GM18499 (cell line): ENCODE data around the gene ACO1.

Experiments
- ATAC-seq: cut with Tn5 transposase; IDR thresholded peaks from one replicate; pipeline ENCODE4 v1.9.1; 2021; ENCODE audit warnings: moderate number of reproducible peaks; ENCODE audit not compliant: insufficient read depth, unreplicated experiment

ACO1 gene

DNA sequence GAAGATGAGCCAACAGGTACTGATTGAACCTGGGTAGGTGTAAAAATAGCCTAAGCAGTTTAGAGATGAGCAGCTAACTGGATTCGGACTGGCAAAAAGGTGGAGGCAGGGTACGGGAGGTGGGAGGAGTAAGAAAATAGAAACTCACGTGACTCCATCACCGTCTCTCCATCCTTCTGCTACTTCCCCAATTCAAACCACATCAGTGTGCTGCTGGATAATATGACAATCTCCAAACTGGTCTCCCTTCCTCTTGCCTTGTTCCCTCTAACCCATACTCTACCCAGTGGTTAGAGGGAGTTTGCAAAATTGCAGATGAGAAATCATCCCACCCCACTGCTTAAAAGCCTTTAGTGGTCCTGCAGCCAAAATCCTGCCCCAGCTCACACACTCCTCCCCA is 98.9 kb downstream of the ACO1 start:
- no peak for ATAC-seq

- no peak for ATAC-seq
Measured at GRCh38 chr9:32486839-32487562, 102.6 kb downstream of the ACO1 start.

DNA sequence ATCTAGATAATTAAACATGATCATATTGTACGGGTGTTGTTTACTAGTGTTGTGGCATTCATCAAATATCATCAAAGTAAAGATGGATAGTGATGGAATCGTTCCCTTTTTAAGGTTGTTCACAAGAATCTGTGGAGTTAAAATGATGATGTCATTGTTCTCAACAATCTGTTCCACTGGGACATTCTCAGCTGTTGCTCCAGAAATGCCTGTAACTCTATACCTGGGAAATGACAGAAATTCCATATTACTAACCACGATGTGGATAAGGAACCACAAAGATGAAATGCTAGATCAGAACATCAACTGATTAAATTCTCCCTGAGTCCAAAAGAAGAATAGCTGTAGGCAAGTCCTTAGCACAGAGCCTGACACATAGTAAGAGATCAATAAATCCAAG is 103.5 kb downstream of the ACO1 start:
- no peak for ATAC-seq

DNA sequence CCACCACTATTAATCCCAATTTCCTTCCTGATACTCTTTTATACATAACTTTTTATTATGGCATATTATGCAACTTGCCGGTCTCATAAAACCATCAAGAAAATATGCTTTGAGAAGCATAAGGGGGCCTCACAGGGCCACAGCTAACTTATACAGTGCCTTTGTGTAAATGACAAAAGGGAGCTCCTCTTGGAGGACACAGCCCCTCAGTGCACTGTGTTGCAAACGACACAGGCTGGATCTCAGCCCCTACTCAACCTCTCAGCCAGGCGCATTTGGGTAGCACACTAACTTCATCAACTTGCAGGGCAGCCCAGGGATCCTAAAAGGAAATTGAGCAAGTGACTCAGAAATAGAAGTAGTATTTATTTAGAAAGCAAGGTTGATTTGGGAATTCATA is 106.2 kb downstream of the ACO1 start:
- ATAC-seq = no peak

- ATAC-seq = no peak
Measured at GRCh38 chr9:32497921-32498320, 113.5 kb downstream of the ACO1 start.

- no peak for ATAC-seq
Measured at GRCh38 chr9:32500768-32501167, 116.3 kb downstream of the ACO1 start.

- no peak for ATAC-seq
Measured at GRCh38 chr9:32501868-32502267, 117.4 kb downstream of the ACO1 start.

DNA sequence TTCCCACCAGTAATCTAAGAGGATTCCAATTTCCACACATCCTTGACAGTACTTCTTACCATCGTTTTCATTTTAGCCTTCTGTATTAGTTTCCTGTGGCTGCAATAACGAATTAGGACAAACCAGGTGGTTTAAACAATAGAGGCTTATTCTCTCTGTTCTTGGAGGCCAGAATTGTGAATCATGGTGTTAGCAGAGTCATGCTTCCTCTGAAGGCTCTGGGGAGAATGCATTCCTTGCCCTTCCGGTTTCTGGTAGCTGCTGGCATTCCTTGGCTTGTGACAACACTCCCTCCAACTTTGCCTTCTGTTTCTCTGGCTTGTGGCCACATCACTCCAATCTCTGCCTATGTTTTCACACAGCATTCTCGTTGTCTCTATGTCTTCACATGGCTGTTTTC is 118.0 kb downstream of the ACO1 start:
- no peak for ATAC-seq

DNA sequence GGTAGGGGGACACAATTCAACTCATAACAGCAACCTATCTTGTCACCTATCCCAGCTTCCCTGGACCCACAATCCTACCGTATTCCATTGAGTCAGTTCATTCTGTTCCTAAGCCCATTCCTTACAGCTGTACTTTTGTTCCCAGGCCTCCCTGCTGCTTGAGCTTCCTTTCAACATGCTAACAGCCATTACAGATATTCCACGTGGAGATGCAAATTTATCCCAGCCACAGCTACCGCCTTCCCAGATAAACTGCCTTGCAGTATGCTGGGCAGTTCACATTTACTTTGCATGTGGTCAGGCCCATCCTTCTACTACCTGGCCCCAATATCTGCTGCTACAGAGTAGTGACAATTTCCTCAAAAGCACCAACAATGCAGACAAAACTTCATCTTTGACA is 118.6 kb downstream of the ACO1 start:
- no peak for ATAC-seq
